Osteocyte (in vitro differentiated cells): Measurements from ENCODE around the gene RAD51B. TPM values are rescaled to one million over a fixed set of nuclear protein-coding genes. Genes with fewer than 3 reads are reported as not detected.

Experiments used
- DNase-seq: peaks from one replicate; pipeline ENCODE4 v3.0.0; 2021; ENCODE audit warnings: mixed read lengths; ENCODE audit not compliant: unreplicated experiment; ENCODE audit errors: extremely low spot score
- H3K27ac Mint-ChIP-seq: one replicate; pipeline ENCODE4 v1.8.0; 2021; ENCODE audit warnings: mild to moderate bottlenecking, mixed read lengths; ENCODE audit not compliant: unreplicated experiment
- H3K27me3 Mint-ChIP-seq: one replicate; pipeline ENCODE4 v1.8.0; 2021; ENCODE audit warnings: mixed read lengths; ENCODE audit not compliant: unreplicated experiment
- H3K36me3 Mint-ChIP-seq: one replicate; pipeline ENCODE4 v1.8.0; 2021; ENCODE audit warnings: mixed read lengths; ENCODE audit not compliant: unreplicated experiment
- H3K4me1 Mint-ChIP-seq: one replicate; pipeline ENCODE4 v1.8.0; 2021; ENCODE audit warnings: mixed read lengths; ENCODE audit not compliant: unreplicated experiment
- H3K4me3 Mint-ChIP-seq: one replicate; pipeline ENCODE4 v1.8.0; 2021; ENCODE audit warnings: mild to moderate bottlenecking, moderate library complexity, mixed read lengths; ENCODE audit not compliant: unreplicated experiment
- H3K9me3 Mint-ChIP-seq: one replicate; pipeline ENCODE4 v1.8.0; 2021; ENCODE audit warnings: mixed read lengths; ENCODE audit not compliant: unreplicated experiment
- total RNA-seq: library from RNA; stranded (reverse); gene quantifications from 2 replicates; pipeline ENCODE4 v1.2.1, GENCODE V29; 2021
- TF ChIP-seq, protein P1 (sequence below): fragments of 200-600 bp; sonication (generic); IDR thresholded peaks from 2 replicates; pipeline ENCODE4 v1.5.0; 2021; ENCODE audit warnings: antibody characterized with exemption, mild to moderate bottlenecking, moderate library complexity

The RAD51B gene
- total RNA-seq, 1 donor from 2014 or later = 12.7 TPM

DNA sequence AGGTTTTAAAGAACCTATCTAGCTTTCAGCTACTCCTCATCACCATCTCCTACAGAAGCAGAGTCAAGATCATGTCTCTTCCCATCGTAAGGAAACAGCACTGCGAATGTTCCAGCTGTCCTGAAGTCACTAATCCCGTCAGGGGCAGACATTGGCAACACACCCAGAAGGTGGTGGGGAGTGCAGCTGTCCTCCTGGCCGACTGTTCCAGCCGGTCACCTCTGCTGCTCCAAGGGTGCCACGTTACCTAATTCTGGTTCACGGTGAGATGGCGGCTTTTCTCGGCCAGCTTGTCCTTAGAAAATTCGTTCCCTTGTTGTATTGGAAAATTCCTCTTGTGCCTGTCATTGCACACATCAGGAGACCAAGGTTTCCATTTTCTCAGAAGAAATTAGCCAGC, 777.1 kb downstream of the RAD51B start:
- Mint-ChIP-seq H3K36me3 (no peaks in the 10 kb centered on the region), H3K4me3 (no peak overlapping the region), H3K27ac (no peak overlapping the region), H3K9me3 (no peaks in the 10 kb centered on the region), H3K4me1 (peaks cover 44% of the 10 kb centered on the region), H3K27me3 (no peaks in the 10 kb centered on the region)
- DNase-seq = no peak
- TF ChIP-seq, protein P1, sequence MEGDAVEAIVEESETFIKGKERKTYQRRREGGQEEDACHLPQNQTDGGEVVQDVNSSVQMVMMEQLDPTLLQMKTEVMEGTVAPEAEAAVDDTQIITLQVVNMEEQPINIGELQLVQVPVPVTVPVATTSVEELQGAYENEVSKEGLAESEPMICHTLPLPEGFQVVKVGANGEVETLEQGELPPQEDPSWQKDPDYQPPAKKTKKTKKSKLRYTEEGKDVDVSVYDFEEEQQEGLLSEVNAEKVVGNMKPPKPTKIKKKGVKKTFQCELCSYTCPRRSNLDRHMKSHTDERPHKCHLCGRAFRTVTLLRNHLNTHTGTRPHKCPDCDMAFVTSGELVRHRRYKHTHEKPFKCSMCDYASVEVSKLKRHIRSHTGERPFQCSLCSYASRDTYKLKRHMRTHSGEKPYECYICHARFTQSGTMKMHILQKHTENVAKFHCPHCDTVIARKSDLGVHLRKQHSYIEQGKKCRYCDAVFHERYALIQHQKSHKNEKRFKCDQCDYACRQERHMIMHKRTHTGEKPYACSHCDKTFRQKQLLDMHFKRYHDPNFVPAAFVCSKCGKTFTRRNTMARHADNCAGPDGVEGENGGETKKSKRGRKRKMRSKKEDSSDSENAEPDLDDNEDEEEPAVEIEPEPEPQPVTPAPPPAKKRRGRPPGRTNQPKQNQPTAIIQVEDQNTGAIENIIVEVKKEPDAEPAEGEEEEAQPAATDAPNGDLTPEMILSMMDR = no peak

- peaks cover 40% of the 10 kb centered on the region for H3K4me1 Mint-ChIP-seq
- no peaks in the 10 kb centered on the region for H3K9me3 Mint-ChIP-seq
- peak overlapping the region; percentile 95 for H3K27ac Mint-ChIP-seq
- TF ChIP-seq, protein P1 = no peak
- H3K27me3 Mint-ChIP-seq = no peaks in the 10 kb centered on the region
- no peaks in the 10 kb centered on the region for H3K36me3 Mint-ChIP-seq
- peak overlapping the region; percentile 14 for H3K4me3 Mint-ChIP-seq
- DNase-seq = no peak
Measured at GRCh38 chr14:68598089-68598488, 778.5 kb downstream of the RAD51B start.

DNA sequence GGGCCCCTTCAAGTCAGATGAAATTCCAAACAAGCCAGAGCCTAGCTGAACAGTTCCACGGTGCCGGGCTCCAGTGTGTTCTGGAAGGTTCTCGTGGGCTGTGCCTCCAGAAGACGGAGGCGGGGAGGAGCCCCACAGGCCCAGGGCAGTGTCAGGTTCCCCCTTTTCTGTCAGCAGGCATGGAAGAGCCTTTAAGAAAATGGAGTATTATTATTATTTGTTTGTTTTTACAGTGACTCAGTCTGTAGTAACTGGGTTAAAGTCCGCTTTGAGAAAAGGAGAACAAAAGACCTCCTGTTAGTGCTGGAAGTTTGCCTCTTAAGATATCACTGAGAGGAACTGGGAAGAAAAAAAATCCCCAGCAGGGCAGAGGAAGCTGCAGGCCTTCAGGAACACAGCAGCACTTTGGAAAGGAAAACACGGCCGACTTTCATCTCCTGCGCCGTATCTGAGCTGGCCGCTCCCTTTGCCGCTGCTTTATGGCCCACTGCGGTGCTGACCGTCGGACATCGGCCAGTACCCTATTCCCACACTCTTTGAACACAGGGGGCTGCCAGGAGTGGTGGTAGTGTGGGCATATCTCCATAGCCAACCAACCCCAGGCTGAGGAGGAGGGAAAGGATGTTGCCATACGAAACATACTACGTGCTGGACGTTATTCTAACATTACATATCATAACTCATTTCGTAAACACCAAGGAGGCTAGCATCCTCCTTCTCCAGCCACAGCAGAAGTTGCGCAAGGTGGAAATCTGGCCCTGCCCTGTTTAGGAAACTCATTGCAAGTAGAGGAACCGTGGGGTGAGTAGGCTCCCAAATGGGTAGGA, 779.3 kb downstream of the RAD51B start:
- TF ChIP-seq, protein P1 = no peak
- peaks cover 2% of the 10 kb centered on the region for H3K36me3 Mint-ChIP-seq
- no peaks in the 10 kb centered on the region for H3K9me3 Mint-ChIP-seq
- H3K4me1 Mint-ChIP-seq = peaks cover 40% of the 10 kb centered on the region
- H3K27ac Mint-ChIP-seq = peak overlapping the region; percentile 95
- peak overlapping the region; percentile 39 for H3K4me3 Mint-ChIP-seq
- DNase-seq = no peak
- no peaks in the 10 kb centered on the region for H3K27me3 Mint-ChIP-seq

DNA sequence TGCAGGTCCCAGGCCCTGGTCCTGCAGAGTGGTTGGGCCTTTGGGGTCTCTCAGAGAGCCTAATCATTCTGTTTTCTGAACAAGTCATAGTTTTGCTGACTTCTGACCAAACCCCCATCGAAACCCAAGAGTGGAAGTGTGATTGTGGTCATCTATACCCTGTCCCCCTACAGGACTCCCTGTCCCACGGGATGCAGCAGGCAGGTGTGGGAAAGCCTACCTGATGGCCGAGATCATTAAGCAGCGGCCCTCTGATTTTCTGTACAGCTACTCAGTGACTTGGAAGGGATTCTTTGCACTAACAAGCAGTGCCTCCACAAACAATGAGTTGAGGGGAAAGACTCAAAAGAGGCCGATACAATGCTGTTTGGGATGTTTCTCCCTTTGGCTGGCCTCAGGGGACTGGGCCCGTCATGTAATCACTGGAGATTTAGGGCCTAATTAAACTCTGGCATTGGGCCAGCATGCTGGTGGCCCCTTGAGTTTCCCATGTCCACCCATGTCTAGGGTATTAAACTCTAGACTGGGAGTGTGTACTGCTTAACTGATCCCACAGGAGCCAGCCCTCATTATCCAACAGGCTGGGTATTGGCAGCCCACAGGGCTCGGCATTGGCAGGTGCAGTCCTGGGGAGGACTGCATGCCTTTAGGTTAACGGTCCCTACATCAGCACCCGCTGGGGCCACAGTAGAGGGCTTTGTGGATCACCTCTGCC, 780.5 kb downstream of the RAD51B start:
- no peaks in the 10 kb centered on the region for H3K9me3 Mint-ChIP-seq
- TF ChIP-seq, protein P1 = no peak
- H3K4me3 Mint-ChIP-seq = no peak overlapping the region
- H3K36me3 Mint-ChIP-seq = peaks cover 2% of the 10 kb centered on the region
- H3K4me1 Mint-ChIP-seq = peaks cover 31% of the 10 kb centered on the region
- H3K27ac Mint-ChIP-seq = no peak overlapping the region
- no peaks in the 10 kb centered on the region for H3K27me3 Mint-ChIP-seq
- DNase-seq = no peak

DNA sequence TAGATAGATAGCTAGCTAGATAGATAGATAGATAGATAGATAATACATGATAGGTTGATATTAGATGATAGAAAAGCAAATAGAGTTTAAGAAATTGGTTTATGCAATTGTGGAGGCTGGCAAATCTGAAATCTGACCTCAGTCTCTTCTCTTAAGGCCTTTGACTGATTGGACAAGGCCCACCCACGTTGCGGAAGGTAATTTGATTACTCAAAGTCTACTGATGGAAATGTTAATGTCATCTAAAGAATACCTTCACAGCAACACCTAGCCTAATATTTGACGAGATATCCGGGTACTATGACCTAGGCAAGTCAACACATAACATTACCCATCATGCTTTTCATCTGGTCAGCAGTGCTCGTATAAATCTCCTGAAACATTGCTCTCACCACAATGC, 782.9 kb downstream of the RAD51B start:
- no peak for DNase-seq
- Mint-ChIP-seq H3K4me3 (no peak overlapping the region), H3K9me3 (no peaks in the 10 kb centered on the region), H3K27me3 (no peaks in the 10 kb centered on the region), H3K27ac (no peak overlapping the region), H3K4me1 (peaks cover 48% of the 10 kb centered on the region), H3K36me3 (peaks cover 2% of the 10 kb centered on the region)
- TF ChIP-seq, protein P1 = no peak
